GM06990 (cell line): ENCODE data around the gene POR.

ENCODE experiments used
- DNase-seq: peaks from one replicate; pipeline ENCODE4 v3.0.0-alpha.2; 2011; ENCODE audit not compliant: insufficient read length; ENCODE audit errors: extremely low read depth
- H3K27me3 ChIP-seq: replicated peaks from 2 replicates; pipeline ENCODE4 v1.6.0; 2011; ENCODE audit warnings: low read length; ENCODE audit not compliant: control insufficient read depth, insufficient read depth
- H3K36me3 ChIP-seq: 2 replicates; pipeline ENCODE4 v1.5.1; 2011; ENCODE audit warnings: low read length; ENCODE audit not compliant: control insufficient read depth, insufficient read depth
- H3K4me3 ChIP-seq: replicated peaks from 2 replicates; pipeline ENCODE4 v1.5.1; 2011; ENCODE audit warnings: low read depth, mild to moderate bottlenecking, control low read depth, low read length
- TF ChIP-seq, protein P1 (sequence below): IDR thresholded peaks from 2 replicates; pipeline ENCODE4 v1.5.1; 2011; ENCODE audit warnings: low read length, control low read depth, mild to moderate bottlenecking, inconsistent platforms; ENCODE audit not compliant: insufficient read depth, poor library complexity, severe bottlenecking

The POR gene

DNA sequence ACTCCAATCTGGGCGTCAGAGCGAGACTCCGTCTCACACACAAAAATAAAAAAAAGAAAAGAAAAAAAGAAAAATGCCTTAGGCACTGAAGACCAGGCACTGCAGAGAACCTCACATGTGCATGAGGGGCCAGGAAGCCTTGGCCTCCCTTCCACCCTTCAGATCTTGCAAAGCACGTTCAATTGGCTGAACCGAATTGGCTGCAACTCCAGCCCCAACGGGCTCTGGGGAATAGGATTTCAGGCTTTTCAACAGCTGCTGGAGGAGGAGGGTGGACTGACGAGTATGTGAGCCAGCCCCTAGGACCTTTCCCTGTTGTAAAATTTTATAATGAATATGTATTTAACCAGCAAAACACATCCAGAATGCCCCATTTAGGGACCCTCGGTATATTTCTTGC lies 62.8 kb downstream of the POR start:
- TF ChIP-seq, protein P1, sequence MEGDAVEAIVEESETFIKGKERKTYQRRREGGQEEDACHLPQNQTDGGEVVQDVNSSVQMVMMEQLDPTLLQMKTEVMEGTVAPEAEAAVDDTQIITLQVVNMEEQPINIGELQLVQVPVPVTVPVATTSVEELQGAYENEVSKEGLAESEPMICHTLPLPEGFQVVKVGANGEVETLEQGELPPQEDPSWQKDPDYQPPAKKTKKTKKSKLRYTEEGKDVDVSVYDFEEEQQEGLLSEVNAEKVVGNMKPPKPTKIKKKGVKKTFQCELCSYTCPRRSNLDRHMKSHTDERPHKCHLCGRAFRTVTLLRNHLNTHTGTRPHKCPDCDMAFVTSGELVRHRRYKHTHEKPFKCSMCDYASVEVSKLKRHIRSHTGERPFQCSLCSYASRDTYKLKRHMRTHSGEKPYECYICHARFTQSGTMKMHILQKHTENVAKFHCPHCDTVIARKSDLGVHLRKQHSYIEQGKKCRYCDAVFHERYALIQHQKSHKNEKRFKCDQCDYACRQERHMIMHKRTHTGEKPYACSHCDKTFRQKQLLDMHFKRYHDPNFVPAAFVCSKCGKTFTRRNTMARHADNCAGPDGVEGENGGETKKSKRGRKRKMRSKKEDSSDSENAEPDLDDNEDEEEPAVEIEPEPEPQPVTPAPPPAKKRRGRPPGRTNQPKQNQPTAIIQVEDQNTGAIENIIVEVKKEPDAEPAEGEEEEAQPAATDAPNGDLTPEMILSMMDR: no peak
- Histone ChIP-seq H3K27me3 (no peaks in the 10 kb centered on the region), H3K36me3 (peaks cover 19% of the 10 kb centered on the region), H3K4me3 (no peak overlapping the region)
- no peak for DNase-seq

- DNase-seq: no peak
- H3K36me3 ChIP-seq: peaks cover 27% of the 10 kb centered on the region
Measured at GRCh38 chr7:75979759-75980429, 64.9 kb downstream of the POR start.

GRCh38 chr7:75980430-75981202 lies 65.7 kb downstream of the POR start:
- Histone ChIP-seq H3K27me3 (no peaks in the 10 kb centered on the region), H3K4me3 (no peak overlapping the region), H3K36me3 (peaks cover 31% of the 10 kb centered on the region)
- no peak for DNase-seq
- TF ChIP-seq, protein P1: no peak

More at GRCh38 chr7:75979759-75980429, 64.9 kb downstream of the POR start:
- TF ChIP-seq, protein P1: no peak
- Histone ChIP-seq H3K27me3 (no peaks in the 10 kb centered on the region), H3K4me3 (no peak overlapping the region)

DNA sequence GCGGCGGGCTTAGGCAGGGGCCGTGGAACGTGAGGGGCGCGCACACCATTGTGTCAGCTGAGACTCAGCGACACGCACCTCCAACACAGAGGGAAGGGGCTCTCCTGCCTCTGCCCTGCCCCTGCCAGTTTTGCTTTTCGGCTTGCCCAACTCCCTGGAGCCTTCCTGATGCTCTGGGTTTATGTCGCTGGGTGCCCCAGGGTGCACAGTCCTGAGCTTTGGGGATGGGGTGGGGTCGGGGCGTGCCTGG lies 66.2 kb downstream of the POR start:
- H3K27me3 ChIP-seq: no peaks in the 10 kb centered on the region
- no peak overlapping the region for H3K4me3 ChIP-seq
- no peak for DNase-seq
- peaks cover 33% of the 10 kb centered on the region for H3K36me3 ChIP-seq
- TF ChIP-seq, protein P1: no peak

- Histone ChIP-seq H3K27me3 (no peaks in the 10 kb centered on the region), H3K4me3 (no peak overlapping the region), H3K36me3 (peaks cover 35% of the 10 kb centered on the region)
- DNase-seq: no peak
- TF ChIP-seq, protein P1: no peak
Measured at GRCh38 chr7:75981453-75982305, 66.7 kb downstream of the POR start.
